Coronary artery (tissue), 2 donors: ENCODE results near the gene POMT2.

ENCODE experiments used
- DNase-seq: peaks from one replicate; pipeline ENCODE4 v3.0.0-alpha.2; 2017; ENCODE audit warnings: low spot score
- H3K27ac ChIP-seq, 2 donors: fragments of 200-600 bp; sonication (generic); one replicate each; pipeline ENCODE4 v1.5.1; 2016 to 2019
- H3K4me3 ChIP-seq: fragments of 200-600 bp; sonication (generic); 2 replicates; pipeline ENCODE4 v1.5.1; 2016; ENCODE audit warnings: mild to moderate bottlenecking, moderate library complexity
- CTCF ChIP-seq: fragments of 200-600 bp; sonication (generic); IDR thresholded peaks from one replicate; pipeline ENCODE4 v1.5.1; 2019; ENCODE audit warnings: antibody characterized with exemption

The POMT2 gene

GRCh38 chr14:77268989-77269600, 51.6 kb downstream of the POMT2 start:
- Histone ChIP-seq H3K27ac (no peak overlapping the region), H3K4me3 (no peak overlapping the region)
- no peak for DNase-seq
- TF ChIP-seq CTCF: no peak

GRCh38 chr14:77267937-77268699, 52.6 kb downstream of the POMT2 start:
- Histone ChIP-seq H3K4me3 (no peak overlapping the region), H3K27ac (no peak overlapping the region)
- TF ChIP-seq CTCF: no peak
- no peak for DNase-seq

GRCh38 chr14:77266336-77266735, 54.3 kb downstream of the POMT2 start:
- no peak for DNase-seq
- Histone ChIP-seq H3K4me3 (no peak overlapping the region), H3K27ac (no peak overlapping the region)
- no peak for TF ChIP-seq CTCF

- no peak for TF ChIP-seq CTCF
- Histone ChIP-seq H3K27ac (no peak overlapping the region), H3K4me3 (no peak overlapping the region)
- DNase-seq: no peak
Measured at GRCh38 chr14:77265561-77266335, 54.9 kb downstream of the POMT2 start.

GRCh38 chr14:77265187-77265515, 55.5 kb downstream of the POMT2 start:
- H3K4me3 ChIP-seq: no peak overlapping the region
- H3K27ac ChIP-seq: no peak overlapping the region
- no peak for DNase-seq
- no peak for TF ChIP-seq CTCF

- no peak for DNase-seq
- no peak overlapping the region for H3K27ac ChIP-seq
- H3K4me3 ChIP-seq: no peak overlapping the region
- TF ChIP-seq CTCF: no peak
Measured at GRCh38 chr14:77264466-77265186, 56.1 kb downstream of the POMT2 start.
